Stimulated activated CD8-positive, alpha-beta memory T cell treated with anti-CD3 and anti-CD28 coated beads, Interleukin-15, amount 100 ng/mL, for 1 hour (primary cell): ENCODE data around the gene ITM2B.

ENCODE experiments used
- DNase-seq: peaks from one replicate; pipeline ENCODE4 v3.0.0-alpha.2; 2020; ENCODE audit warnings: low read depth

The ITM2B gene

GRCh38 chr13:48263196-48263595 is 30.2 kb downstream of the ITM2B start:
- DNase-seq: no peak

GRCh38 chr13:48264058-48264457 is 31.1 kb downstream of the ITM2B start:
- no peak for DNase-seq

- DNase-seq: no peak
These were observed 32.3 kb downstream of the ITM2B start for GRCh38 chr13:48265217-48265815.

- DNase-seq: no peak
These were observed 33.1 kb downstream of the ITM2B start for GRCh38 chr13:48266150-48266549.

- DNase-seq: no peak
These were observed 34.0 kb downstream of the ITM2B start for GRCh38 chr13:48266701-48267639.

- DNase-seq: no peak
These were observed 35.0 kb downstream of the ITM2B start for GRCh38 chr13:48268019-48268418.

GRCh38 chr13:48273346-48273745 is 40.3 kb downstream of the ITM2B start:
- no peak for DNase-seq

GRCh38 chr13:48275507-48275906 is 42.5 kb downstream of the ITM2B start:
- no peak for DNase-seq

GRCh38 chr13:48278806-48279205 is 45.8 kb downstream of the ITM2B start:
- no peak for DNase-seq

GRCh38 chr13:48281556-48281955 is 48.5 kb downstream of the ITM2B start:
- no peak for DNase-seq

GRCh38 chr13:48291730-48292129 is 58.7 kb downstream of the ITM2B start:
- DNase-seq: no peak

GRCh38 chr13:48292650-48293049 is 59.6 kb downstream of the ITM2B start:
- DNase-seq: no peak

- DNase-seq: no peak
These were observed 61.6 kb downstream of the ITM2B start for GRCh38 chr13:48294653-48295052.

GRCh38 chr13:48295271-48295670 is 62.3 kb downstream of the ITM2B start:
- no peak for DNase-seq

- DNase-seq: no peak
These were observed 63.5 kb downstream of the ITM2B start for GRCh38 chr13:48296528-48296927.

- no peak for DNase-seq
These were observed 64.3 kb downstream of the ITM2B start for GRCh38 chr13:48297131-48297786.

GRCh38 chr13:48299591-48299990 is 66.6 kb downstream of the ITM2B start:
- no peak for DNase-seq

GRCh38 chr13:48302871-48303358 is 69.9 kb downstream of the ITM2B start:
- no peak for DNase-seq

- peak; percentile 77 for DNase-seq
These were observed 70.5 kb downstream of the ITM2B start, which contains the start of gene RB1 for GRCh38 chr13:48303359-48304142. RB1 (plus strand) TSS chr13:48303751; CDS start chr13:48303913, 162 bp downstream.

GRCh38 chr13:48304143-48304876 is 71.3 kb downstream of the ITM2B start:
- DNase-seq: no peak

GRCh38 chr13:48311223-48311622 is 78.2 kb downstream of the ITM2B start:
- DNase-seq: no peak
